HepG2 (cell line): ENCODE data around the gene SRCAP. TPM values are rescaled to one million over a fixed set of nuclear protein-coding genes. Genes with fewer than 3 reads are reported as not detected.
A peak's percentile ranks its signal among the peaks of the same experiment; 100 is the strongest.

Experiments
- ATF1 ChIP-seq: IDR thresholded peaks from 2 replicates; pipeline ENCODE4 v1.6.1; 2016; ENCODE audit warnings: mild to moderate bottlenecking, control low read depth
- ETS1 ChIP-seq: sonication (generic); formaldehyde crosslinking; IDR thresholded peaks from 2 replicates; pipeline ENCODE4 v1.4.0; 2020; ENCODE audit warnings: missing genetic modification reagents
- GATAD2A ChIP-seq: IDR thresholded peaks from 2 replicates; pipeline ENCODE4 v1.6.1; 2016
- KIAA2018 ChIP-seq: sonication (generic); formaldehyde crosslinking; IDR thresholded peaks from 2 replicates; pipeline ENCODE4 v1.5.0; 2020; ENCODE audit warnings: mild to moderate bottlenecking, missing genetic modification reagents, borderline replicate concordance
- MAFK ChIP-seq, 2 experiments: IDR thresholded peaks in 1 of 2; conservative IDR thresholded peaks in 1 of 2; 2 replicates each; pipeline ENCODE4 v1.6.1; 2011; ENCODE audit warnings: improper control_type of control experiment in 2 of 2, low read length in 2 of 2
- MED13 ChIP-seq: sonication (generic); formaldehyde crosslinking; IDR thresholded peaks from 2 replicates; pipeline ENCODE4 v1.5.0; 2020; ENCODE audit warnings: missing genetic modification reagents
- SNAPC4 ChIP-seq: sonication (generic); formaldehyde crosslinking; IDR thresholded peaks from 2 replicates; pipeline ENCODE4 v1.4.0; 2020; ENCODE audit warnings: mild to moderate bottlenecking, missing genetic modification reagents
- ZNF256 ChIP-seq: sonication (generic); formaldehyde crosslinking; conservative IDR thresholded peaks from 2 replicates; pipeline ENCODE4 v1.4.0; 2020; ENCODE audit warnings: missing genetic modification reagents
- ZNF335 ChIP-seq: sonication (generic); formaldehyde crosslinking; IDR thresholded peaks from 2 replicates; pipeline ENCODE4 v1.4.0; 2020; ENCODE audit warnings: missing genetic modification reagents
- ZNF746 ChIP-seq: sonication (generic); formaldehyde crosslinking; IDR thresholded peaks from 2 replicates; pipeline ENCODE4 v1.8.0; 2022; ENCODE audit warnings: mild to moderate bottlenecking, missing genetic modification reagents
- ZSCAN29 ChIP-seq: sonication (generic); formaldehyde crosslinking; conservative IDR thresholded peaks from 2 replicates; pipeline ENCODE4 v1.4.0; 2020; ENCODE audit warnings: mild to moderate bottlenecking, missing genetic modification reagents
- ZSCAN5A ChIP-seq: sonication (generic); formaldehyde crosslinking; IDR thresholded peaks from 2 replicates; pipeline ENCODE4 v1.8.0; 2022; ENCODE audit warnings: mild to moderate bottlenecking, missing genetic modification reagents, borderline replicate concordance
- polyA plus RNA-seq, 8 experiments: library from polyadenylated mRNA; depleted of rRNA in 3 of 8; stranded (reverse) in 7 of 8; unstranded in 1 of 8; fragments of >200 nt; fragmentation: Illumina TruSeq in 4 of 8; extraction: Trizol in 4 of 8; gene quantifications; 2 replicates each; pipeline versions ENCODE4 v1.2.1 to v1.2.3, GENCODE V29; 2011 to 2016; ENCODE audit warnings: low read depth in 4 of 8, missing spikeins in 1 of 8, mixed read lengths in 1 of 8; ENCODE audit not compliant: insufficient read depth in 1 of 8
- total RNA-seq, 5 experiments: library from RNA; depleted of rRNA; stranded (reverse); fragments of >200 nt; fragmentation: Illumina TruSeq; extraction: Trizol; gene quantifications; 2 replicates each; pipeline ENCODE4 v1.2.3, GENCODE V29; 2016; ENCODE audit warnings: low read depth in 1 of 5

SRCAP gene
- total and polyA plus RNA-seq, 2 of the 13 experiments (the other 11 are each of a cell fraction or from before 2014, with no cell fraction given) = 4.9 to 9.0 TPM

- TF ChIP-seq ZNF335 (CRISPR knock-in tag) = no peak; the same call in 1 of the 2 replicates
- TF ChIP-seq ZSCAN5A (CRISPR knock-in tag) = 0 out of 2 replicates have a peak, but pooled peaks have one; percentile 30
- TF ChIP-seq MAFK (conservative IDR thresholded peaks at IDR 0.05 in 1 of 2, IDR thresholded peaks at IDR 0.05 in 1 of 2; ENCODE audit: low read length in 2 of 2) = no peak
- TF ChIP-seq ZNF746 (CRISPR knock-in tag) = no peak
- no peak for TF ChIP-seq MED13 (CRISPR knock-in tag)
- TF ChIP-seq SNAPC4 = peak; percentile 44; the same call in 1 of the 2 replicates
- peak; percentile 85 for TF ChIP-seq ATF1 (CRISPR knock-in tag)
- TF ChIP-seq KIAA2018 (CRISPR knock-in tag) = no peak
- no peak for TF ChIP-seq GATAD2A (CRISPR knock-in tag)
- TF ChIP-seq ZNF256 (CRISPR knock-in tag) = no peak
- TF ChIP-seq ETS1 (CRISPR knock-in tag) = no peak; the same call in 1 of the 2 replicates
- no peak for TF ChIP-seq ZSCAN29
These were observed 1.5 kb upstream of the SRCAP start (continued) for GRCh38 chr16:30697264-30698138.
